CMK (cell line): ENCODE measurements around the gene SLC10A7.
A peak's percentile ranks its signal among the peaks of the same experiment; 100 is the strongest.

ENCODE experiments used
- DNase-seq: peaks from one replicate; pipeline ENCODE4 v3.0.0-alpha.2; 2010; ENCODE audit warnings: low read depth

Gene SLC10A7

DNA sequence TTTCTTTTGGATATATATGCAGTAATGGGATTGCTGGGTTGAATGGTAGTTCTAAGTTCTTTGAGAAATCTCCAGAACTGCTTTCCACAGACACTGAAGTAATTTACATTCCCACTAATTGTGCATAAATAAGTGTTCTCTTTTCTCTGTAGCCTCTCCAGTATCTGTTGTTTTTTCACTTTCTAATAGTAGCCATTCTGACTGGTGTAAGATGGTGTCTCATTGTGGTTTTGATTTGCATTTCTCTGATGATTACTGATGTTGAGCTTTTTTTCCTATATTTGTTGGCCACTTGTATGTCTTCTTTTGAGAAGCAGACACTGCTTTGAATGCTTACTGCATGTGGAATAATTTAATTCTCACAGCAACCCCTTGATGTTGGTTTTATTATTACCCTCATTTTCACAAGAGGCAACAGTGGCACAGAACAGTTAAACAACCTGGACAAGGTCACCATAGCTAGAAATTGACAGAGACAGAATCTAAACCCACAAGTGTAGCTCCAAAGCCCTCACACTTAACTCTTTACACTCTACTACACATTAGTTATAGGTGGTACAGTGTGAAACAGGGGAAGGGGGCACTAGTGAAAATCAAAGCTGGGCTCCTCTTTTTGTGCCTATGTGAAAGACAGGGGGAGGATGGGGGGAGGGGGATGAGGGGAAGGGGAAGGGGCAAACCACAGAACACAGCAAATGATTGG, 211.3 kb downstream of the SLC10A7 start:
- no peak for DNase-seq

DNA sequence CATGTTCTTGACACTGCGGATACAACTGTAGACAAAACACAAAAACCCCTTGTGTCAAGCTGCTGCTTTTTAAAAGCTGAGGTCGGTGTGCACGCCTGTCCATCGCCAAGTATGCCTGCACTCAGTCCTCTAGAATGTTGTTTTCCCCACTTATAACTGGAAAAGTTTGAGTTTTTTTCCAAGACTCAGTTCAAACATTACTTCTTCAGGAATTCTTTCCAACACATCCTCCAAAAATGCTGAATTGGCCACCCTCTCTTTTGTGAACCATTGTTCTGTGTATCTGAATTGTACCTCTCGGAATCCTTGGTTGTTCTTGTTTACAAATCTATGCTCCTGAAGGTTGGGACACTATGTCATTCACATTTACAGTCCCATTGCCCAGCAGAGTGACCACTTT, 212.8 kb downstream of the SLC10A7 start:
- DNase-seq = no peak

DNA sequence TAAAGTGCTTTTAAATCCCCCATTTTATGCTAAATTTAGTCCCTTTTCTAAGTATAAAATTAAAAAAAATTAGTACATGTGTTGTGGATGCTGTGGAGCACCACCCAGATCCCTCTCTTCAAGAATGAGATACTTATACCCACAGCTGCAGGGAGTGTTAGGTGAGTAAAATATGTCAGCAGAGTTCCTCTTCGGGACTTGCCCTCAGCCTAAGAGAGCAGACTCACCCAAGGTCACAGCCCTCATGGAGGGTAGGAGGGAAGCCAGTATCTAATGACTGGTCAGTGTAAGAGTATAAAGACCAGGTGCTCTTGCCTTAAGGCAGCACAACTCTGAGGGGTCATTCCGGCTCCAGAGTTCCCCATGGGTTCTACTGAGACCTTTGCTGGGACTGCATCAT, 218.9 kb downstream of the SLC10A7 start:
- DNase-seq = no peak

GRCh38 chr4:146299607-146300006, 222.1 kb downstream of the SLC10A7 start:
- DNase-seq = no peak

DNA sequence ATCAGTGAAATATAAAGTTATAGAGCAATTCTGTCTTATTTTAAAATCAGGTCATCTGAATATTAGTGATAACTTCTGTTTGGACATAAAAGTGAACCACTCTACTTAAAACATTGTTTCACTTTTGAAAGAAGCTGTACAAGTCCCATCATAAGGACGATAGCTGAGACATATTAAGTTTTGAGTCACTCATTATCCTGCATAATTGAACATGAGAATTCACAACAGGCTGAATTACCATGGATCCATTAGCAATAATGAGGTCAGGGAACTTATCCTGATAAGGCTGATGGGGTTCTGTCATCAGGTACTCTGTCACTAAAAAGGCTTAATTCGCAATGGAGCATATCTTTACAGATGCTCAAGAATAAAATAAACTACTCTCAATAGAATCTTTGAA, 227.0 kb downstream of the SLC10A7 start:
- no peak for DNase-seq

DNA sequence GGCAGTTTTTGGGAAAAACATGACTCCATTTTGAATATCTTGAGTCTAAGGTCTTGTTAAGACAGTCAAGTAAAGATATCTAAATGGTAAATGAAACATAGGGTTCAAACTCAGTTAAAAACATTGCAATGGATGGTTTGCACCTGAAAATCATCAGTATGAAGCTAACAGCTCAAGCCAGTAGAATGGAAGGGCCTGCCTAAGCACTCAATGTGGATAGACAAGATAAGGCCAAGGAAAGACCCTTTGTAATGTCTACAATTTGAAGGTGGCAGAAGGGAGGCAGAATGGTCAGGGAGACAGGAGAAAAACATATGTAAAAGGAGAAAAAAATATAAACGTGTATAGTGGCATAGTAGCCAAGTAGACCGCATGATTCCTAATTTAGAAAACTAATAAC, 229.2 kb downstream of the SLC10A7 start:
- no peak for DNase-seq

DNA sequence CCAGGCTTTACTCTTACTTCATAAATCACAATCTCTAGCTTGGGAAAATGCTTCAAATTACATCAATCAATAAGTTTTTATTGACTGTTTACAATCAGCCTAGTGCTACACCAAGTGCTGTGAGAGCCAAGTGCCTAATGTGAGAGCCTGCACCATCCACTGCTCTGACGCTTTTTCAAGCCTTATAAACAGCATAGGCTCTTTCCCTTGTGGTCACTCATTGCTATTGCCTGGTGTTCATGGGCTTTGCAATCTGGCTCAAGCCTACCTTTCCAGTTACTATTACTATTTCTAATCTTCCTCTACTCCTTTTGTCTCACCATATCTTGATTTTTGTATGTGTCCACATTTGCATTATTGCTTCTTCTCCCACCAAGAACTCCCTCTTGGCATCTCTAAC, 230.4 kb downstream of the SLC10A7 start:
- DNase-seq = no peak

GRCh38 chr4:146288193-146288592, 233.5 kb downstream of the SLC10A7 start:
- DNase-seq = no peak

- no peak for DNase-seq
Observed at GRCh38 chr4:146285037-146285436, 236.7 kb downstream of the SLC10A7 start.

DNA sequence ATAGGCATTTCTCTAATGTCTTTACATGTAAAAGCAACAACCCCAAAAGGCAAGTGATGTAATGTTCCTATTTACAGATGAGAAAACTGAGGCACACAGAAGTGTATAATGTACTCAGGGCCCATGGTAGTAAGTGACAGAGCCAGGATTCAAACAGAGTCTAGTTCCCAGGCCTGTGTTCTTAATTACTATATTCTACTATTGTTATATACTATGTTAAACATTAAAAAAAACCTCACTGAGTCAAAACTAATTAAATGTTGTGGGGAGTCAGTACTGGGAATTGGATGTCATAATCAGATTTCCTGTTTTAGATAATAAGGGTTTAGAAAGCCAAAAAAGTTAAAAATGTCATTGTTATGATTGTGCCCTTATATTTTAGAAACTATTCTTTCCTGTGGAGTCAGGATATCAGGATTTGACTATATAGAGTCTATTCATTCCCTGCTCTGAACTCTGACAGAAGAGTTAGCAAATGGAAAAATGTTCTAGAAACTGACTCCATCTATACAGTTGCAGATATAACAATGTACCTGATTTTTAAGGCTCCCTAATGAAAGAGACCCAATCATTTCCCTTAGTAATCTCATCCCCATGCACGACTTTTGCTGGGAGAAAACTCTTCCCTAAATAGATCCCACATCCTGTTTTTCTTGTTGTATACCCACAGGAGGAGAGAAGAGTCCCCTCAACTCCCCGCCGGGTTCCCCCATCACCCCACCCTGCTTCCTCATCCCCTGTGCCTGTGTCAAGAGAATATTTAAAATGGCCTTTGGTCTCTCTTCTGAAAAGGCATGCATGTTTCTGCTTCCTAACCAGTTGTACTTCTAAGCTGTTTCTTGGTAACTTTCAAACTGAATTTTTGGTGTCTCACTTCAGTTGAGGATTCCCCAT, 237.7 kb downstream of the SLC10A7 start:
- no peak for DNase-seq

GRCh38 chr4:146282657-146283056, 239.1 kb downstream of the SLC10A7 start:
- DNase-seq = no peak

- no peak for DNase-seq
Observed at GRCh38 chr4:146278986-146279385, 242.8 kb downstream of the SLC10A7 start.

DNA sequence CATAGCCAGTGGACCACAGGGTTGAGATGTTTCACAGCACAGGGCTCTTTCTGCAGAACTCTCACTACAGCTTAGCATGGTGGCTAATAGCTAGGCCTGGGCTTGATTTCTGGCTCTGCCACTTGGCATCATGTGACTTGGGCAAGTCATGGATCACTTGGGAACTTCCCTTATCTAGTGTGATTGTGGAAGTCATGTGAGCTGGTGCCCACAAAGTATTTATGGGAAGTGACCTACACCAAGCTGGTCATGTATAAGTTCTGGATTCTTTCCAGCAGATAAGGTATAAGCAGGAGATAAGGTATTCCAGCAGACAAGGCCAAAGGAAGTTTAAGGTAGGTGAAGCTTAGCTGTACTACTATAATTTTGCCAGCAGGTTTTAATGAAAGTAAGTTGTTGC, 246.4 kb downstream of the SLC10A7 start:
- peak; percentile 57 for DNase-seq

DNA sequence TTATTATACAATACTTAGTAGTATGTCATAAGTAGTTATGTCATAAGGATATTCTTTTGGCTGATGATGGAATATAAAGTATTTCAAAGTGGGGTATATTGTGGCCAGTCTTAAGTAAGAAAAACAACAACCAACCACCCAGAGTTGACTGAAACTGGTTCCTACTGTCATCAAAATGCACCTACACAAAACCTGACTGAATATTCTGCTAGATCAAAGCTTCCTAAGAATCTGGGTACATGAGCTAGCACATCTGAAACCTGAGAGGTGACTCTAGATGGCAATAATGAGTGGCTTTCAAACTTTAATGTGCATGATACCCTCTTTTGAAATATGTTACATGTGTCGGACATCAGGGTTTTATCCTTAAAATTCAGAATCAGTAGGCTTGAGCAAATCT, 247.0 kb downstream of the SLC10A7 start:
- no peak for DNase-seq

- no peak for DNase-seq
Observed at GRCh38 chr4:146273204-146273901, 248.4 kb downstream of the SLC10A7 start.

DNA sequence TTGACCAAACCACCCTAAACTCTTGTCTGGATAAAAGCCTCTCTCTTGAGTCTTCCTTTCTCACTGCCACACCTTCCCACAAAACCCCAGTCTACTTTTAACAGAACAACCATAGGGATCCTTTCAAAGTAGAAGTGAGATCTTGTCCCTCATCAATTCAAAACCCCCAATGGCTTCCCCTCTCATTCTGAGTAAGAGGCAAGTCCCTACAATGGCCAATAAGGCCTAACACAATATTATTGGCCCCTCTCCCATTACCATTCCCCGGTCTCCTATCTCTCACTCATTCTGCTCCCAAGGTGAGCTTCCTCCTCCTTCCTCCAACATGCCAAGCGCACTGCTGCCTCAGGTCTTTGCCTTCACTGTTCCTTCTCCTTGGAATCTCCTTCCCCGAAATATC, 250.3 kb downstream of the SLC10A7 start:
- DNase-seq = no peak

GRCh38 chr4:146269228-146269653, 252.5 kb downstream of the SLC10A7 start:
- DNase-seq = no peak

DNA sequence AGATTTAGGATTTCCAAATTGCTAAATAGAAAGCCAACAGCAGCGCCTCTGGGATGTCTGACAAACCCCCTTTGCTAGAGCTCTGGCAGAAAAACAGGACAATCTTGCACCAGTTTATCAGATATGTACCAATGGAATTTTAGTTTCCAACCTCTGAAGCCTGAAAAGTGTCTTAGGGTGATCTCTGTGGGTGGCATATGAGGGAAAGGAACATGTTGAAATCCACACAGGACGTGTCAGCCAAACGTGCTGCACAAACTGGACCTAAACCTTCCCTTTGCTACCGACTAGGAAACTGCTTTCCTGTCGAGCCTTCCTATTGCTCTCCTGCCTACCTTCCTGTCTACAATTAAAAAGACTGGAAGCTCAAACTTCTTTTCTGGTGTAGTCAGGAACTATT, 253.9 kb downstream of the SLC10A7 start:
- no peak for DNase-seq

DNA sequence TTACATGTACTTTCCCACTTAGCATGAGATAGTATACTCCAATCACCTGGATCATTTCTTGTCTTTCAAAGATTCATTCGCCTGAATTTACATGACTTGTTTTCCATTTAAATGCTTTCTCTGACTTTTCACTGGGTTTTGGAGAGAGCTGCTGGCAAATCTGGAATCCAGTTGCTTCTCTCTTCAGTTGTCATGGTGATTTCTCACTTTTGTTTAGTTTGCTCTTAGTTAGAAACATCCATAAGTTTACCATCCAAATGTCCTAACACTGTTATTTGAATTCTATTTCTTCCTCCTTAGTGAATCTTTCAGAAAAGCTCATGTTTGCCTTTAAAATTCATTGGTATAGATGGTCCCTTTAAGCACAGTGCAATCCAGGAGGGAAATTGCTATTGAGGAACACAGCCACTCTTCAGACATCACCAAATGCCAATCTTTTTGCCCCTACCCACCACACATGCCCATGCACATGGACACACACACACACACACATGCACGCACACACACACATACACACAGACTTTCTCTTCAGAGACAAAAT, 255.7 kb downstream of the SLC10A7 start:
- DNase-seq = no peak

DNA sequence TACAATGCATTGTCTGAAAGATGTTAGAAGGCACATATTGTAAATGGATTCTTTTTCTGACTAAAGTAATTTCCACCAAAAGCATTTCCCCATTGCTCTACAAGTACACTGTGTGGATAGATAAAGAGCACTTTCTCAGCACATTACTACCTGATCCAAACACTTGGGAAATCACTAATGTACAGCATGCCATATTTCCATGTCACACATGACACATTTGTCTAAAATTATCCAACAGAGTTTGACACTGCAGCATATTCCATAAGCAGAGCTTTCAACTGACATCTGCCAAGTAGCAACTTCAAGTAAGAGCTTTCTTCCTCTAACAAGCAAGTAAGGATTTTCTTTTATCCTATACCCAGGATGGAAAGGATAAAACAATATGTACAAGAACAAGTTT, 257.9 kb downstream of the SLC10A7 start:
- no peak for DNase-seq

DNA sequence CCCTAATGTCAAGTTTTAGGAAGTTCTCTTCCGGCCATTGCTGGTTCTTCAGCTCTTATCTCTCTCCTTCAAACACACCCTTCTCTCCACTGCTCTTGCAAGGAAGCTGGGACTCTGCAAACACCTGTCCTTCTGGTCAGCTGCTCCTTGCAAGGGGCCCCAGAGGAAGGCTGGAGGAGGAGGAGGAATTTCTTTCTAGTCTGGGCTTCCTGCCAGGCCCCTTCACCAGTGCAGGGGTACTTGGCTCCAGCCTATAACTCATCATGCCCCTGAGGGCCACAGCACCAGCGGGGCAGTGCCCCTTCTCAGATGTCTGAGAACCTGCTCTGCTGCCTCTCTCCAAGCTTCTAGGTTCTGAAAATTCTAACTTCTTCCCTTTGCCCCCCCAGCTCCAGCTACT, 260.7 kb downstream of the SLC10A7 start:
- DNase-seq = no peak

GRCh38 chr4:146260521-146260920, 261.2 kb downstream of the SLC10A7 start:
- no peak for DNase-seq

GRCh38 chr4:146257511-146257910, 264.2 kb downstream of the SLC10A7 start:
- no peak for DNase-seq
